OCI-LY1 (cell line): ENCODE results near the gene NT5M.

Source experiments
- H2AFZ ChIP-seq: fragments of 200-600 bp; sonication (generic), shearing (Covaris generic); 2 replicates; pipeline ENCODE4 v1.6.0; 2014; ENCODE audit warnings: antibody characterized with exemption, mild to moderate bottlenecking, low read length
- H3F3A ChIP-seq: fragments of 200-600 bp; sonication (generic), shearing (Covaris generic); 2 replicates; pipeline ENCODE4 v1.6.0; 2014; ENCODE audit warnings: mild to moderate bottlenecking, antibody characterized with exemption, low read length, moderate library complexity; ENCODE audit not compliant: insufficient read depth
- H3K27ac ChIP-seq: fragments of 200-600 bp; sonication (generic); 2 replicates; pipeline ENCODE4 v1.5.1; 2014; ENCODE audit warnings: low read length, mixed run types, mild to moderate bottlenecking, low read depth; ENCODE audit not compliant: poor library complexity, severe bottlenecking
- H3K27me3 ChIP-seq: fragments of 200-600 bp; sonication (generic); 2 replicates; pipeline ENCODE4 v1.6.0; 2014; ENCODE audit warnings: antibody characterized with exemption, mild to moderate bottlenecking, low read length, moderate library complexity; ENCODE audit not compliant: insufficient read depth
- H3K36me3 ChIP-seq: fragments of 200-600 bp; sonication (generic); 2 replicates; pipeline ENCODE4 v1.6.1; 2014; ENCODE audit warnings: mild to moderate bottlenecking, antibody characterized with exemption, low read length, moderate library complexity, mixed read lengths; ENCODE audit not compliant: insufficient read depth
- H3K4me1 ChIP-seq: fragments of 200-600 bp; sonication (generic); 2 replicates; pipeline ENCODE4 v1.5.1; 2014; ENCODE audit warnings: mild to moderate bottlenecking, low read length, moderate library complexity; ENCODE audit not compliant: insufficient read depth, severe bottlenecking
- H3K4me2 ChIP-seq: fragments of 200-600 bp; sonication (generic), shearing (Covaris generic); 2 replicates; pipeline ENCODE4 v1.6.1; 2014; ENCODE audit warnings: low read length
- H3K4me3 ChIP-seq: fragments of 200-600 bp; sonication (generic); 2 replicates; pipeline ENCODE4 v1.5.1; 2014; ENCODE audit warnings: low read length, low read depth, mild to moderate bottlenecking, mixed read lengths; ENCODE audit not compliant: poor library complexity, severe bottlenecking
- H3K79me2 ChIP-seq: fragments of 200-600 bp; shearing (Covaris generic); 2 replicates; pipeline ENCODE4 v1.6.1; 2016; ENCODE audit warnings: mixed run types, low read length, mixed read lengths; ENCODE audit not compliant: insufficient read depth
- H3K9ac ChIP-seq: fragments of 200-600 bp; sonication (generic), shearing (Covaris generic); 2 replicates; pipeline ENCODE4 v1.6.1; 2014; ENCODE audit warnings: mild to moderate bottlenecking, low read length, mixed read lengths
- H3K9me2 ChIP-seq: fragments of 200-600 bp; sonication (generic), shearing (Covaris generic); 2 replicates; pipeline ENCODE4 v1.6.1; 2014; ENCODE audit warnings: low read depth, mild to moderate bottlenecking, low read length, mixed read lengths
- H3K9me3 ChIP-seq: fragments of 200-600 bp; shearing (Covaris generic); 2 replicates; pipeline ENCODE4 v1.6.1; 2014; ENCODE audit warnings: low read length, mixed read lengths
- H4K20me1 ChIP-seq: fragments of 200-600 bp; sonication (generic), shearing (Covaris generic); 2 replicates; pipeline ENCODE4 v1.6.0; 2016; ENCODE audit warnings: mild to moderate bottlenecking, low read length; ENCODE audit not compliant: insufficient read depth
- EZH2 ChIP-seq: fragments of 200-600 bp; sonication (generic), shearing (Covaris generic); IDR thresholded peaks from 2 replicates; pipeline ENCODE4 v1.8.0; 2017; ENCODE audit warnings: borderline replicate concordance, mixed run types, mild to moderate bottlenecking, antibody characterized with exemption, low read length, moderate library complexity, mixed read lengths
- TF ChIP-seq, protein P1 (sequence below): fragments of 200-600 bp; sonication (generic), shearing (Covaris generic); IDR thresholded peaks from 2 replicates; pipeline ENCODE4 v1.5.1; 2017; ENCODE audit warnings: mild to moderate bottlenecking, antibody characterized with exemption, low read length, moderate library complexity, mixed read lengths

Gene NT5M

DNA sequence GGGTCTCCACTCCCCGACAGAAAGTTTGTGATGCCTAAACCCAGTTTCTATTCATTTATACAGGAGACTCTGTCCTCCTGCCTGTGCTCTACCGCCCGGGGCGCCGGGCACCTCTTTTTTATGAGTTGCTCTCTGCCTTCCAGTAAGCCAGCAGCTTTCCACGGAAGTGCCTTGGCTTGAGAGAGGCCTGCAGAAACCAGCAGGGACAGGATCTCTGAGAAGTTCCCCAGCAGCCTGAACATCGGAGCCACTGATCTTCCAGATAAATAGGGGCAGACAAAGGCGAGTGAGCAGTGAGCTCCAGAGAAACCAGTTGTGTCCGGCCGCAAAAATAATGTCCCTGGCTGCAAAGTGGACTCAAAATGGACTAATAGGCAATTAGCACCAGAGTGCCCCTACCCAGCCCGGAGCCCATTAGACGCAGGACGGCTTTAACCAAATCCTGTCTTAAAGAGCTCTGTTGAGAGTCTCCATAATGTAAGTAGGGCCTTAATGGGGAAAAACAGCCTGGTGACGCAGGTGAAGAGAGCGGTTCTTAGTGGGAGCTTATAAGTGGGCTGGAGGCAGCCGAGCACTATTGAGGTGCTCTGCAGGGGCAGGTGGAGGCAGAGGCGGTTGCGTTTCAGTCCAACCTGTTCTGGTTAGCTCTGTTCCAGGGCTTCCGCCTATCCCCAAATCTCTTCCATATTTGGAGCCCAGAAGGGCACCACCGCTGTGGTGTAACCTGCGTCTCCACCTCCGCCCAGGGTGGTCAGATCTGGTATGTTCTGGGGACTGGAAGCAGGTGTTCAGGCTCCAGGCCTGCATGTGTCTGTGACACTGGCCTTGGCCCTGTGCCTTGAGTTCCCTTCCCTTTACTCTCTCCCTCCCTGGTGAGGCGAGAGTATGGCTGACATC, 74.1 kb downstream of the NT5M start:
- no peak overlapping the region for H3K4me3 ChIP-seq
- TF ChIP-seq EZH2 = no peak
- TF ChIP-seq, protein P1, sequence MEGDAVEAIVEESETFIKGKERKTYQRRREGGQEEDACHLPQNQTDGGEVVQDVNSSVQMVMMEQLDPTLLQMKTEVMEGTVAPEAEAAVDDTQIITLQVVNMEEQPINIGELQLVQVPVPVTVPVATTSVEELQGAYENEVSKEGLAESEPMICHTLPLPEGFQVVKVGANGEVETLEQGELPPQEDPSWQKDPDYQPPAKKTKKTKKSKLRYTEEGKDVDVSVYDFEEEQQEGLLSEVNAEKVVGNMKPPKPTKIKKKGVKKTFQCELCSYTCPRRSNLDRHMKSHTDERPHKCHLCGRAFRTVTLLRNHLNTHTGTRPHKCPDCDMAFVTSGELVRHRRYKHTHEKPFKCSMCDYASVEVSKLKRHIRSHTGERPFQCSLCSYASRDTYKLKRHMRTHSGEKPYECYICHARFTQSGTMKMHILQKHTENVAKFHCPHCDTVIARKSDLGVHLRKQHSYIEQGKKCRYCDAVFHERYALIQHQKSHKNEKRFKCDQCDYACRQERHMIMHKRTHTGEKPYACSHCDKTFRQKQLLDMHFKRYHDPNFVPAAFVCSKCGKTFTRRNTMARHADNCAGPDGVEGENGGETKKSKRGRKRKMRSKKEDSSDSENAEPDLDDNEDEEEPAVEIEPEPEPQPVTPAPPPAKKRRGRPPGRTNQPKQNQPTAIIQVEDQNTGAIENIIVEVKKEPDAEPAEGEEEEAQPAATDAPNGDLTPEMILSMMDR = no peak
- H3K27me3 ChIP-seq = peaks cover 9% of the 10 kb centered on the region; the same call in 1 of the 2 replicates
- H3K9ac ChIP-seq = no peak overlapping the region
- no peaks in the 10 kb centered on the region for H3F3A ChIP-seq
- no peak overlapping the region for H3K27ac ChIP-seq
- no peaks in the 10 kb centered on the region for H3K4me1 ChIP-seq
- H3K4me2 ChIP-seq = no peak overlapping the region
- H3K79me2 ChIP-seq = no peaks in the 10 kb centered on the region
- H3K9me2 ChIP-seq = no peaks in the 10 kb centered on the region
- no peaks in the 10 kb centered on the region for H3K36me3 ChIP-seq
- H3K9me3 ChIP-seq = no peaks in the 10 kb centered on the region
- H2AFZ ChIP-seq = no peak overlapping the region
- H4K20me1 ChIP-seq = no peaks in the 10 kb centered on the region

DNA sequence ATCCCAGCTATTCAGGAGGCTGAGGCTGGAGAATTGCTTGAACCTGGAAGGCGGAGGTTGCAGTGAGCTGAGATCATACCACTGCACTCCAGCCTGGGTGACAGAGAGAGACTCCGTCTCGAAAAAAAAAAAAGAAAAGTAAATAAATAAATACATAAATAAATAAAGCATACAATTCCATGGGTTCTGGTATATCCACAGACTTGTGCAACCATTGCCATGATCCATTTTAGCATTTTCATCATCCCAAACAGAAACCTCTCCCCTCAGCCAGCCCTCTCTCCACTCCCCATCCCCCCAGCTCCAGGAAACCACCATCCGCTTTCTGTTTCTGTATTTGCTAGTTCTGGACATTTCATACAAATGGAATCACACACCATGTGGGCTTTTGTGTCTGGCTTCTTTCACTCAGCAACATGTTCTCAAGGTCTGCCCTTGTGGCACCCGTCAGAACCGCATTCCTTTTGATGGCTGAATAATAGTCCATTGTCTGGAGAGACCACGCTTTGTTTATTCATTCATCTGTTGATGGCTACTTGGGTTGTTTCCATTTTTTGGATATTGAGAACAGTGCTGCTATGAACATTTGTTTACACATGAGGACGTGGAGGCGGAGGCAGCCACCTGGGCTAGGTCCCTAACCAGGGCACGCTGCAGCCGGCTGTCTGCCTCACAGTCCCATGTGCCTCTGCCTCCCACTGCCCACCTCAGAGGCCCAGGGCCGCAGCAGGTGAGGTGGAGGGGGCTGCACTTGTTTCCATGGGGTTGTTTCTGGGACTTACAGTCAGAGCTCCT, 76.2 kb downstream of the NT5M start:
- Histone ChIP-seq H3K9ac (no peak overlapping the region), H2AFZ (no peak overlapping the region), H3K4me1 (no peaks in the 10 kb centered on the region), H3K27me3 (peaks cover 9% of the 10 kb centered on the region; the same call in 1 of the 2 replicates), H3K27ac (no peak overlapping the region), H3K9me2 (no peaks in the 10 kb centered on the region), H3K79me2 (no peaks in the 10 kb centered on the region), H3K36me3 (no peaks in the 10 kb centered on the region), H3K4me3 (no peak overlapping the region), H3K4me2 (no peak overlapping the region), H3K9me3 (no peaks in the 10 kb centered on the region), H3F3A (no peaks in the 10 kb centered on the region), H4K20me1 (no peaks in the 10 kb centered on the region)
- no peak for TF ChIP-seq EZH2
- TF ChIP-seq, protein P1 = no peak

DNA sequence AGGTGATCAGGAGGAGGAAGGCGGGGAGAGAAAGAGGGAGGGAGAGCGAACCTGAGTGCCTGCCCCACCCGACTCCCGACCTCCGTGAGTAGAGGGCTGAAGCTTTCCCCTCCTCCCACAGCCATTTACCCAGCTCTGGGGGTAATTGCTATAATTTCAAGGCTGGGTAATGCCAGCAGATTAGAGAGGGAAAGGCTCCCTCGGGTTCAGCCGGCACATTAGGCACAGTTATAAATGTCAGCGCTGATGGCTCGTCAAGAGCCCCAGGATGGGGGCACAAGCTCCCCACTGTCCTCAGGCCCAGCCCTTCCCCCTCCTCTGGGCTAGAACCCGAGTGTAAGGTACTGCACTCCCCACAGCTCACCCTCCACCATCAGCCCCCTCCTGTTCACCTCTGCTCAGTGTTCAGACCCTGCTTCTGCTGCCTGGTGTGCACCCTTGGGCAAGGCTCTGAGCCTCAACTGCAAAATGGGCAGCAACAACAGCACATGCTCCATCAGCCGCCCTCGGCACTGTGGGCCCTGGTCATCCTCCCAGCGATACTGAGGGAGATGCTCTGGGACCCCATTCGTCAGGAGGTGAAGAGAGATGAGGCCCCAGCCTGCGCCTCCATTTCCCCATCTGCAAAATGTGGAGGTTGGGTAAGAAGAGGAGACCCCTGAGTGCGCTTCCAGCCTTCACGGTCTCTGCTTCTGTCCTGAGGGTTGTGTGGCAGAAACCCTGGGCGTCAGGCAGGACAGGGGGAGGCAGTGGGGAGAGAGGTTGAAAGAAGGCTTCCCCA, 77.2 kb downstream of the NT5M start:
- Histone ChIP-seq H3K27me3 (peaks cover 9% of the 10 kb centered on the region; the same call in 1 of the 2 replicates), H4K20me1 (no peaks in the 10 kb centered on the region), H2AFZ (no peak overlapping the region), H3K9ac (no peak overlapping the region), H3K4me3 (no peak overlapping the region), H3K4me2 (no peak overlapping the region), H3K4me1 (no peaks in the 10 kb centered on the region), H3K27ac (no peak overlapping the region), H3K36me3 (no peaks in the 10 kb centered on the region), H3K79me2 (no peaks in the 10 kb centered on the region), H3K9me3 (no peaks in the 10 kb centered on the region), H3F3A (no peaks in the 10 kb centered on the region), H3K9me2 (no peaks in the 10 kb centered on the region)
- TF ChIP-seq, protein P1 = no peak
- TF ChIP-seq EZH2 = no peak
